Measurements from ENCODE around the gene FAM240B. TPM values are rescaled to one million over a fixed set of nuclear protein-coding genes. Genes with fewer than 3 reads are reported as not detected.

FAM240B gene
- total and polyA plus RNA-seq, 10 of the 15 experiments (the other 5 are each of a cell fraction or from before 2014, with no cell fraction given) = not detected

DNA sequence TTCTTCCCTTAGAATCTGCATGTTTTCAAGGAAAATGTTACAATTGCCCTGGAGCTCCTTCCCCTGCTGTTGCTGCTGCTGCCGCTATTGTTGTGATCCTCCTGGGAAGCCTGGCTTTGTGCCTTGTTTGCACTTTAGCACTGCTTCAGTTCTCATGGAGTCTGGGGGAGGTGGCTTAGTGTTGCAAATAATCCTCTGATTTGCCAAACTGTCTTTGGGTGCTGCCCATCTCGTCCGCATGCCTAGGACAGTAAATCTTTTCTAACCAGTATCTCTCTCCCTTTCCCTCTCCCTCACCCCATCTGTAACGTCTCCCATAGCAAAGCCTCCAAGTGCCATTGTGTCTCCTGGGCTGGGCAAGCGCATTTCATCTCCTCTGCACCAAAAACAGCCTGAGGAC is 30.3 kb downstream of the FAM240B start (continued):
- TF ChIP-seq, protein P1, sequence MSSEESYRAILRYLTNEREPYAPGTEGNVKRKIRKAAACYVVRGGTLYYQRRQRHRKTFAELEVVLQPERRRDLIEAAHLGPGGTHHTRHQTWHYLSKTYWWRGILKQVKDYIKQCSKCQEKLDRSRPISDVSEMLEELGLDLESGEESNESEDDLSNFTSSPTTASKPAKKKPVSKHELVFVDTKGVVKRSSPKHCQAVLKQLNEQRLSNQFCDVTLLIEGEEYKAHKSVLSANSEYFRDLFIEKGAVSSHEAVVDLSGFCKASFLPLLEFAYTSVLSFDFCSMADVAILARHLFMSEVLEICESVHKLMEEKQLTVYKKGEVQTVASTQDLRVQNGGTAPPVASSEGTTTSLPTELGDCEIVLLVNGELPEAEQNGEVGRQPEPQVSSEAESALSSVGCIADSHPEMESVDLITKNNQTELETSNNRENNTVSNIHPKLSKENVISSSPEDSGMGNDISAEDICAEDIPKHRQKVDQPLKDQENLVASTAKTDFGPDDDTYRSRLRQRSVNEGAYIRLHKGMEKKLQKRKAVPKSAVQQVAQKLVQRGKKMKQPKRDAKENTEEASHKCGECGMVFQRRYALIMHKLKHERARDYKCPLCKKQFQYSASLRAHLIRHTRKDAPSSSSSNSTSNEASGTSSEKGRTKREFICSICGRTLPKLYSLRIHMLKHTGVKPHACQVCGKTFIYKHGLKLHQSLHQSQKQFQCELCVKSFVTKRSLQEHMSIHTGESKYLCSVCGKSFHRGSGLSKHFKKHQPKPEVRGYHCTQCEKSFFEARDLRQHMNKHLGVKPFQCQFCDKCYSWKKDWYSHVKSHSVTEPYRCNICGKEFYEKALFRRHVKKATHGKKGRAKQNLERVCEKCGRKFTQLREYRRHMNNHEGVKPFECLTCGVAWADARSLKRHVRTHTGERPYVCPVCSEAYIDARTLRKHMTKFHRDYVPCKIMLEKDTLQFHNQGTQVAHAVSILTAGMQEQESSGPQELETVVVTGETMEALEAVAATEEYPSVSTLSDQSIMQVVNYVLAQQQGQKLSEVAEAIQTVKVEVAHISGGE (CRISPR knock-in tag; IDR thresholded peaks at IDR 0.05) = no peak
- TF ChIP-seq, protein P2, sequence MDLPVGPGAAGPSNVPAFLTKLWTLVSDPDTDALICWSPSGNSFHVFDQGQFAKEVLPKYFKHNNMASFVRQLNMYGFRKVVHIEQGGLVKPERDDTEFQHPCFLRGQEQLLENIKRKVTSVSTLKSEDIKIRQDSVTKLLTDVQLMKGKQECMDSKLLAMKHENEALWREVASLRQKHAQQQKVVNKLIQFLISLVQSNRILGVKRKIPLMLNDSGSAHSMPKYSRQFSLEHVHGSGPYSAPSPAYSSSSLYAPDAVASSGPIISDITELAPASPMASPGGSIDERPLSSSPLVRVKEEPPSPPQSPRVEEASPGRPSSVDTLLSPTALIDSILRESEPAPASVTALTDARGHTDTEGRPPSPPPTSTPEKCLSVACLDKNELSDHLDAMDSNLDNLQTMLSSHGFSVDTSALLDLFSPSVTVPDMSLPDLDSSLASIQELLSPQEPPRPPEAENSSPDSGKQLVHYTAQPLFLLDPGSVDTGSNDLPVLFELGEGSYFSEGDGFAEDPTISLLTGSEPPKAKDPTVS (IDR thresholded peaks at IDR 0.05; ENCODE audit: low read depth, low read length) = no peak

DNA sequence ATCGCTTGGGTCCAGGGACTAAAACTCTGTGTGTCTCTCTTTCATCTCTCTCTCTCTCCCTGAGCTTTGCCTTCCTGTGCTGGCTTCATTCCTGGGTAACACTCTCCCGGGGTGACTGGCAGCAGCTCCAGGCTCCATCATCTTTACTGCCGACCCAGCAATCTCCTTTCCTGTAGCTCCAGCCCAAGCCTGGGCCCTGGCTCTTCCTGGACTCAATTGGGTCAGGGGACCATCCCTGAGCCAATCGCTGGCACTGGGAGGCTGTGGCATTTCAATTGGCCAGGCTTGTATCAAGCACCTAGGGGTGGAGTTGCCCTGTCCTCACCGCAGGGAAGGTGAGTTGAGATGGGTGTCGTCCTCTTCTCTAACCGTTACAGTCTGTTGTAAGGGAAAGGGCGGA is 31.9 kb downstream of the FAM240B start:
- POLR2A ChIA-PET = no interaction called here
- intact Hi-C loops (cut with micrococcal nuclease; ENCODE audit: unreplicated experiment) (no loop called here), in situ Hi-C loops (cut with MboI) (loop anchor here (25.0 kb wide), 1 partner anchor 776 kb away; the partner anchor contains the start of gene SLC25A51)
- no peak for FAIRE-seq
- H3K79me2 ChIP-seq (ENCODE audit: control insufficient read depth, insufficient read depth, low read length) = no peaks in the 10 kb centered on the region
- H3K9ac ChIP-seq (ENCODE audit: control insufficient read depth, insufficient read depth, low read length) = no peak overlapping the region
- no peak overlapping the region for H3K4me3 ChIP-seq
- RAD21 ChIA-PET (ENCODE audit: unreplicated experiment) = interaction anchor here (1.0 to 1.4 kb wide), 2 partner anchors 16 to 45 kb away, joined by 3 read pairs; no protein-coding TSS in a partner anchor
- no peaks in the 10 kb centered on the region; the same call in 2 of the 3 replicates for H3K9me3 ChIP-seq (replicated peaks; ENCODE audit: control insufficient read depth, insufficient read depth, low read length)
- no peaks in the 10 kb centered on the region for H4K20me1 ChIP-seq (ENCODE audit: control insufficient read depth, insufficient read depth)
- H3K27me3 ChIP-seq (replicated peaks in 1 of 2; ENCODE audit: control insufficient read depth in 2 of 2, insufficient read depth in 2 of 2, low read length in 1 of 2) = no peaks in the 10 kb centered on the region
- no peak for DNase-seq (ENCODE audit: low read depth, low spot score)
- H2AFZ ChIP-seq (ENCODE audit: control insufficient read depth, low read depth, low read length) = no peak overlapping the region
- no peak overlapping the region for H3K27ac ChIP-seq (ENCODE audit: control insufficient read depth, insufficient read depth)
- no TSS peak for BruUV-seq (replicated peaks)
- H3K36me3 ChIP-seq (ENCODE audit: control insufficient read depth in 2 of 2, insufficient read depth in 2 of 2, low read length in 1 of 2) = no peaks in the 10 kb centered on the region
- no peak overlapping the region for H3K4me2 ChIP-seq (ENCODE audit: control insufficient read depth, insufficient read depth)
- H3K4me1 ChIP-seq (ENCODE audit: control insufficient read depth, insufficient read depth, low read length) = no peaks in the 10 kb centered on the region
- CTCF ChIA-PET = interaction anchor here (1.1 kb wide), 1 partner anchor 9 kb away, joined by 3 read pairs; no protein-coding TSS in a partner anchor
- WGBS (ENCODE audit: insufficient coverage, insufficient replicate concordance, low lambda C conversion rate, missing lambda C conversion rate) = 48% methylated on average over 8 of the region's 8 CpGs
- ATAC-seq = no peak
- SMC1A ChIA-PET (ENCODE audit: uncharacterized antibody, unreplicated experiment) = no interaction called here
- TF ChIP-seq SUPT20H (IDR thresholded peaks at IDR 0.05; ENCODE audit: borderline replicate concordance, control insufficient read depth, low read depth, low read length) (no peak), SMC3 (IDR thresholded peaks at IDR 0.05; ENCODE audit: borderline replicate concordance, low read length) (no peak), TBL1XR1 (IDR thresholded peaks at IDR 0.05; ENCODE audit: low read depth, low read length) (no peak), MYB (IDR thresholded peaks at IDR 0.05; ENCODE audit: borderline replicate concordance, low read depth, low read length) (no peak), CBX5 (IDR thresholded peaks at IDR 0.05; ENCODE audit: low read depth) (no peak), JUND (IDR thresholded peaks at IDR 0.05; ENCODE audit: low read depth, low read length) (no peak), HDAC6 (IDR thresholded peaks at IDR 0.05; ENCODE audit: unreplicated experiment) (no peak), PAX8 (IDR thresholded peaks at IDR 0.05) (no peak)
- TF ChIP-seq, protein P3, sequence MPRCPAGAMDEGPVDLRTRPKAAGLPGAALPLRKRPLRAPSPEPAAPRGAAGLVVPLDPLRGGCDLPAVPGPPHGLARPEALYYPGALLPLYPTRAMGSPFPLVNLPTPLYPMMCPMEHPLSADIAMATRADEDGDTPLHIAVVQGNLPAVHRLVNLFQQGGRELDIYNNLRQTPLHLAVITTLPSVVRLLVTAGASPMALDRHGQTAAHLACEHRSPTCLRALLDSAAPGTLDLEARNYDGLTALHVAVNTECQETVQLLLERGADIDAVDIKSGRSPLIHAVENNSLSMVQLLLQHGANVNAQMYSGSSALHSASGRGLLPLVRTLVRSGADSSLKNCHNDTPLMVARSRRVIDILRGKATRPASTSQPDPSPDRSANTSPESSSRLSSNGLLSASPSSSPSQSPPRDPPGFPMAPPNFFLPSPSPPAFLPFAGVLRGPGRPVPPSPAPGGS (IDR thresholded peaks at IDR 0.05; ENCODE audit: borderline replicate concordance, insufficient read depth, low read depth, low read length, poor library complexity, severe bottlenecking) = no peak
- TF ChIP-seq, protein P4, sequence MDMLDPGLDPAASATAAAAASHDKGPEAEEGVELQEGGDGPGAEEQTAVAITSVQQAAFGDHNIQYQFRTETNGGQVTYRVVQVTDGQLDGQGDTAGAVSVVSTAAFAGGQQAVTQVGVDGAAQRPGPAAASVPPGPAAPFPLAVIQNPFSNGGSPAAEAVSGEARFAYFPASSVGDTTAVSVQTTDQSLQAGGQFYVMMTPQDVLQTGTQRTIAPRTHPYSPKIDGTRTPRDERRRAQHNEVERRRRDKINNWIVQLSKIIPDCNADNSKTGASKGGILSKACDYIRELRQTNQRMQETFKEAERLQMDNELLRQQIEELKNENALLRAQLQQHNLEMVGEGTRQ (IDR thresholded peaks at IDR 0.05; ENCODE audit: borderline replicate concordance, low read depth, low read length) = no peak
